Renal cortex interstitium (tissue), 15 donors: ENCODE measurements around the gene ATP1B4. TPM values are rescaled to one million over a fixed set of nuclear protein-coding genes. Genes with fewer than 3 reads are reported as not detected.
"Not testable (repeated sequence)": the region's sequence is repeated elsewhere in the genome, so short reads cannot be mapped to it uniquely, and the experiment has no call there.

Source experiments
- DNase-seq, 11 donors: peaks; one replicate each; pipeline ENCODE4 v3.0.0-alpha.2; 2013; ENCODE audit warnings: low read depth in 9 of 11, low spot score in 4 of 11; ENCODE audit errors: extremely low read depth in 1 of 11
- long read RNA-seq, 16 experiments: transcript quantifications; one replicate each; lab custom pipeline, GENCODE V29; 2026
- polyA plus RNA-seq, 3 donors: library from polyadenylated mRNA; unstranded; fragments of 120-200 nt; gene quantifications; one replicate each; pipeline ENCODE4 v1.2.1, GENCODE V29; 2013; ENCODE audit not compliant: insufficient read length in 3 of 3

ATP1B4 gene
- under 1 TPM in 1 of 3 donors, not detected in 2; 0.09 TPM for polyA plus RNA-seq
- long read RNA-seq, donor 1 = 0 reads
- long read RNA-seq, donor 2 = 0 reads
- long read RNA-seq, donor 3 = 0 reads
- long read RNA-seq, donor 4 = 0 reads
- long read RNA-seq, donor 5 = 0 reads
- long read RNA-seq, donor 6 = 0 reads
- long read RNA-seq, donor 7 = 0 reads
- long read RNA-seq, donor 8 = 0 reads
- long read RNA-seq, donor 9 = 0 reads
- long read RNA-seq, donor 10 = 0 reads
- long read RNA-seq, donor 11 = 0 reads
- long read RNA-seq, donor 12, partial matches to known transcripts = 60 of 66 reads
- long read RNA-seq, donor 12, other reads (novel, unspliced or antisense) = 6 of 66 reads
- long read RNA-seq, donor 13 = 0 reads
- long read RNA-seq, donor 14 = 0 reads
- long read RNA-seq, donor 15 = 0 reads
- long read RNA-seq, donor 16 = 0 reads

DNA sequence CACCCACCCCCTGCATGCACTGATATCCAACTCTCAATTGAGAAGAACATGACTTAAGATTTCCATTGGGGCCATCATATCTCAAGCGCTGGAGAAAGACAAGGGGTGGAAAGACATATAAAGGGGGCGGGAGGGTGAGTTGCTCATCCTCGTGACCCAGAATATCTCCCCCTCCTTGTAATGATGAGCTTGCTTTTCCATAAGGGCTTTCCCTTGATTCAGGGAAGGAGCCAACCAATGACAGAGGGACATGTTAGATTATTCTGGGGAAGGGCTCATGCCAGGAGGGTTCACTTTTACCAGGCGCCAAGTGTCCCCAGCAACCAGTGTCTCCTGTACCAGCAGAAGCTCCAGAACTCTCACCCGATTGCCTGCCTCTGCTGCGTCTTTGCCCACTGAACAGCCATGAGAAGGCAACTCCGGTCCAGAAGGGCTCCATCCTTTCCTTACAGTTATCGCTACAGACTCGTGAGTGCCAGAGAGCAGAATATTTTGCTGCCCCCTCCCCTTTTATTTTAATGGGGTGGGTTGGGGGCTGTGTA, at the start of gene ATP1B4:
ATP1B4 (plus strand) TSS at position 326 of the 542 bp plus-strand sequence; CDS start at position 406, 80 bp downstream.
- no peak for DNase-seq

GRCh38 chrX:120315776-120316175, 46.1 kb upstream of the ATP1B4 start:
- no peak for DNase-seq

DNA sequence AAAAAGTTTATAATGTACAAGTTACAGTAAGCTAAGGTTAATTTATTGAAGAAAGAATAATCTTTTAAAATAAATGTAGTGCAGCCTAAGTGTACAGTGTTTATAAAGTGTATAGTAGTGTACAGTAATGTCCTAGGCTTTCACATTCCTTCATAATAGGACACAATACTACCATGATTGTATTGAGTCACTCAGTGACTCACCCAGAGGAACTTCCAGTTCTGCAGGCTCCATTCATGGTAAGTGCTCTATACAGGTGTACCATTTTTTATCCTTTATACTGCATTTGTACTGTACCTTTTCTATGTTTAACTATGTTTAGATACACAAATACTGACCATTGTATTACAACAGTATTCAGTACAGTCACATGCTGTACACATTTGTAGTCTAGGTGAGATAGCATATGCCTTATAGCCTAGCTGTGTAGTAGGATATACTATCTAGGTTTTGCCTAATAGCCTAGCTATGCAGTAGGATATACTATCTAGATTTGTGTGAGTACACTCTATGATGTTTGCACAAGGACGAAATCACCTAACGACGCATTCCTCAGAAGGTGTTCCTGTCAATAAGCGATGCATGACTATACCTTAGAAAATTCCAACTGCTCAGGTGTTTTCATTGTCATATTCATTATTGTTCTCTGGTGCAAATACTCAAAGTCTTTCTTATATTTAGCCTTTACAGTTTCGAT, 45.2 kb upstream of the ATP1B4 start:
- DNase-seq = no peak

- DNase-seq = no peak
These were observed 43.5 kb upstream of the ATP1B4 start for GRCh38 chrX:120318411-120318810.

- no peak for DNase-seq
These were observed 40.2 kb upstream of the ATP1B4 start for GRCh38 chrX:120321520-120322281.

DNA sequence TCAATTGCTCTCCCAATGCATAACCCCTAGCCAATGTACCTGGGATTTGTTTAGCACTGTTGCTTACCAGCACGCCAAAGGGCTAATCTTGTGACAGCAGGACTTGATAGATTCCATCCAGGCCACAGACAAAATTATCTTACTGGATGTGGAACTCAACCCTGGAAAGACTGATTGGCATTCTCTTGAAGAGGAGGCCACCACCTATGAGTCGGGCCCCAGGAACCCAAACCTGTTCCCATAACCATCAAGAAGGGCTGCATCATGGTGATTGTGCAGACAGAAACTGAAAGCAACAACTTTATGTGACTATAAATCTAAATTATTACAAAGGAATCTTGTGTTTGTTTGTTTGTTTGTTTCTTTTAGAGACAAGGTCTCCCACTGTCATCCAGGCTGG, 30.8 kb upstream of the ATP1B4 start:
- DNase-seq = no peak

GRCh38 chrX:120332394-120332793, 29.5 kb upstream of the ATP1B4 start:
- no peak for DNase-seq

- DNase-seq = no peak
These were observed 27.7 kb upstream of the ATP1B4 start for GRCh38 chrX:120334151-120334550.

GRCh38 chrX:120334603-120335002, 27.3 kb upstream of the ATP1B4 start:
- DNase-seq = no peak

DNA sequence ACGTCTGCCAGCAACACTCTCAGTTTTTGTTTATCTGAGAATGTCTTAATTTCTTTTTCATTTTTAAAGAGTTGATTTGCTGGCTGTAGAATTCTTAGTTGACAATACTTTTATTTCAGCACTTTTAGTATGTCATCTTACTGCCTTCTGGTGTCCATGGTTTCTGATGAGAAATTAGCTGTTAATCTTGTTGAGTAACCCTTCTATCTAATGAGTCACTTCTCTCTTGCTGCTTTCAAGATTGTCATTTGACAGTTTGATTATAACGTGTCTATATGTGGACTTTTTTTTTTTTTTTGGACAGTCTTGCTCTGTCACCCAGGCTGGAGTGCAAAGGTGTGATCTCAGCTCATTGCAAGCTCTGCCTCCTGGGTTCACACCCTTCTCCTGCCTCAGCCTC, 26.6 kb upstream of the ATP1B4 start:
- no peak for DNase-seq

- DNase-seq = no peak
These were observed 25.0 kb upstream of the ATP1B4 start for GRCh38 chrX:120336899-120337298.

DNA sequence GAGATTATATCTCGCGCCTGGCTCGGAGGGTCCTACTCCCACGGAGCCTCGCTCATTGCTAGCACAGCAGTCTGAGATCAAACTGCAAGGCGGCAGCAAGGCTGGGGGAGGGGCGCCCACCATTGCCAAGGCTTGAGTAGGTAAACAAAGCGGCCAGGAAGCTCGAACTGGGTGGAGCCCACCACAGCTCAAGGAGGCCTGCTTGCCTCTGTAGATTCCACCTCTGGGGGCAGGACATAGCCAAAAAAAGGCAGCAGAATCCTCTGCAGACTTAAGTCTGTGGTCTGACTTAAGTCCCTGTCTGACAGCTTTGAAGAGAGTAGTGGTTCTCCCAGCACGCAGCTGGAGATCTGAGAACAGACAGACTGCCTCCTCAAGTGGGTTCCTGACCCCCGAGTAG, 17.3 kb upstream of the ATP1B4 start:
- not testable (repeated sequence) for DNase-seq

DNA sequence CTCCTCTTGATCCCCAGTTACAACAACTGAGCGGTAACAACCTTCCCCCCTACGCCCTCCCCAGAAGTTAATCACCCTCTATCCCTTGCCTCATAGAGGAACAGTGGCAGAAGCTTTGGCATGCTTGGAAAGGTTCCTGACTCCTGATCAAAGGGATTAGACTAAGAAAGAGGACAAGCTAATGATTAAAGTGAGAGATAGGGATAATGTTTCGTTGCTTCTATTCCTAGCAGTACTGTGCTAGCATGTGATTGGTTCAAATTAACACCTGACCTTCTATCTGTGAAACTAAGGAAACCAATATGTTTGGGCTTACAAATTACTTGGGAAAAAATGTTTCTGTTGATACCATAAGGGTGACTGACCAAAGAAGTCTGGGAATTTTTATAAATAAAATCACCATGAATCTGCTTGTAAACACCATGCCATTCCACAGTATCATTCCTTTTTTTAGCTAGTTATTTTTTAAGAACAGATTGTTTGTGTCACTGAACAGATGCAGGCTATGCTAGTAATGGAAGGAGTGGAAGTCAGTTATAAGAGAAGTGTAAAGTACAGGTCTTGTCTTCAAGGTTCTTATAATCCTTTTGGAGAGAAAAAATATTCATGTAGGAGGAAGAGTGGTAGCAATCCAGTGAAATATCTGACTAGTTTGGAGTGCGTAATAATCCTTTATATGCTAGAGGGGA, 11.3 kb upstream of the ATP1B4 start:
- DNase-seq = no peak

GRCh38 chrX:120356084-120356483, 5.8 kb upstream of the ATP1B4 start:
- no peak for DNase-seq

GRCh38 chrX:120357186-120357585, 4.7 kb upstream of the ATP1B4 start:
- no peak for DNase-seq

DNA sequence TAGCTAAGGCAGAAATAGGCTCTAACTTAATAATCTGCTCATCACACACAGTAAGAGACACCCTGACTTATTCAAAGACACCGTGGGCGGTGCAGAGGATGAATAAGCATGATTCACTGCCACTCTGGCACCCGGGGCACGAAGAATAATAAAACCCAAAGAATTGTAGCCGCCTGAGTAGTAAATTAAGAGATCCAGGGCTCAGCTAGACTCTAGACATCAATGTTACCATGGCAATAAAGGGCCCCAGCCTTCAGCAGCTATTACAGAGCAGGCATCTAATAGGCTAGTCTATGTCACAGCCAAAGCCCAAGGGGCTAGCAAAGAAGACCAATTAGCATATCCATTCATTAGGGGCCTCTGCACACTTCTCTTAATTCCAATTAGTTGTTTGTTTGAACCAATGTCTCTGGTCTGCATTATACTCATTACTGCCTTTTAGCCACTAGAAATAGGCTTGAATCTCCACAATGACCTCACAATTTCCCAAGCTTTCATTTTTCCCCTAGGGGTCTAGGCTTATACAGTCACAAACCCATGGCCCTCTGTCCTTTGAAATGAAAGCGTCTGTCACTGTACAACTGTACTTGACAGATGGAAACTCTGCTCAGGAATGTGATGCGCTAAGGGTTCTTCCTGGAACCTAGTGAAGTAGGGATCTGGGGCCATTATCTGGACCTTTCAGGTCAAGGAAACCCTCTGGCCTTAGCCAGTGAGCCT, 3.0 kb upstream of the ATP1B4 start:
- peak in 1 of 11 donors; percentile 11 for DNase-seq

DNA sequence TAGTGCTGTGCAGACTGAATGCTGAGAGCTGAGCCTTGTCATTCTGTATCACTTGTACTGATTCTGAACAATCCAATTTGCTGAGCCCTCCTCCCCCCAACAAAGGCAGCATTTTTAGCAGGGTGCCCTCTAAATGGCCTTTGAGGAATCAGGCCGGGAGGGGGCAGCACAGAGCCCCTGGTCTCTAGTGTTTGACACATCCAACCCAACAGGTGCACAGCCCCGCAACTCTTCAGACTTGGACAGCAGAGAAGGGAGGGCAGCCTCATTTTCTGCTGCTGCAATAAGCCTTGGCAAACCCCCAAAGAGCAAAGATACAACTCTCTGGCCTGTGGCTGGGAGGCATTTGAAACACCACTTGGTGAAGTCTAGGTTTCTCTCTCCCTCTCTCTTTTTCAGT, 3.4 kb downstream of the ATP1B4 start:
- DNase-seq = no peak

- DNase-seq = no peak
These were observed 4.1 kb downstream of the ATP1B4 start for GRCh38 chrX:120365968-120366367.
